Parathyroid adenoma (tissue), 2 donors: ENCODE data around the gene SPOCD1.

Experiments used
- H2AFZ ChIP-seq: fragments of 300-600 bp; sonication (generic); one replicate; pipeline ENCODE4 v1.7.0; 2017; ENCODE audit warnings: antibody characterized with exemption, mild to moderate bottlenecking
- H3K27ac ChIP-seq: fragments of 300-600 bp; sonication (generic); one replicate; pipeline ENCODE4 v1.7.0; 2017
- H3K27me3 ChIP-seq: fragments of 300-600 bp; sonication (generic); one replicate; pipeline ENCODE4 v1.7.0; 2017; ENCODE audit warnings: low read length; ENCODE audit not compliant: control insufficient read depth, insufficient read depth
- H3K36me3 ChIP-seq: fragments of 300-600 bp; sonication (generic); one replicate; pipeline ENCODE4 v1.7.0; 2017; ENCODE audit warnings: low read length; ENCODE audit not compliant: control insufficient read depth, insufficient read depth
- H3K4me1 ChIP-seq: fragments of 300-600 bp; sonication (generic); one replicate; pipeline ENCODE4 v1.7.0; 2017; ENCODE audit warnings: control low read depth
- H3K4me2 ChIP-seq: fragments of 300-600 bp; sonication (generic); one replicate; pipeline ENCODE4 v1.7.0; 2017; ENCODE audit warnings: low read length
- H3K4me3 ChIP-seq: fragments of 300-600 bp; sonication (generic); one replicate; pipeline ENCODE4 v1.7.0; 2017; ENCODE audit warnings: low read depth, low read length
- H3K79me2 ChIP-seq: fragments of 300-600 bp; sonication (generic); one replicate; pipeline ENCODE4 v1.7.0; 2017; ENCODE audit warnings: control low read depth
- H3K9ac ChIP-seq: fragments of 300-600 bp; sonication (generic); one replicate; pipeline ENCODE4 v1.7.0; 2017; ENCODE audit warnings: mild to moderate bottlenecking
- H3K9me3 ChIP-seq: fragments of 300-600 bp; sonication (generic); one replicate; pipeline ENCODE4 v1.7.0; 2017; ENCODE audit warnings: low read length; ENCODE audit not compliant: control insufficient read depth
- TF ChIP-seq, protein P1 (sequence below): fragments of 300-600 bp; sonication (generic); IDR thresholded peaks from one replicate; pipeline ENCODE4 v1.7.0; 2017; ENCODE audit warnings: antibody characterized with exemption, mild to moderate bottlenecking
- donor health status: primary hyperparathyroidism.

Gene SPOCD1

GRCh38 chr1:31859044-31859443 lies 43.2 kb upstream of the SPOCD1 start:
- H3K27me3 ChIP-seq, result no peaks in the 10 kb centered on the region
- no peaks in the 10 kb centered on the region for H3K36me3 ChIP-seq
- no peak overlapping the region for H3K9ac ChIP-seq
- no peak overlapping the region for H2AFZ ChIP-seq
- no peaks in the 10 kb centered on the region for H3K4me1 ChIP-seq
- H3K27ac ChIP-seq, result no peak overlapping the region
- no peak overlapping the region for H3K4me2 ChIP-seq
- H3K79me2 ChIP-seq, result no peaks in the 10 kb centered on the region
- no peaks in the 10 kb centered on the region for H3K9me3 ChIP-seq
- H3K4me3 ChIP-seq, result no peak overlapping the region
- TF ChIP-seq, protein P1, sequence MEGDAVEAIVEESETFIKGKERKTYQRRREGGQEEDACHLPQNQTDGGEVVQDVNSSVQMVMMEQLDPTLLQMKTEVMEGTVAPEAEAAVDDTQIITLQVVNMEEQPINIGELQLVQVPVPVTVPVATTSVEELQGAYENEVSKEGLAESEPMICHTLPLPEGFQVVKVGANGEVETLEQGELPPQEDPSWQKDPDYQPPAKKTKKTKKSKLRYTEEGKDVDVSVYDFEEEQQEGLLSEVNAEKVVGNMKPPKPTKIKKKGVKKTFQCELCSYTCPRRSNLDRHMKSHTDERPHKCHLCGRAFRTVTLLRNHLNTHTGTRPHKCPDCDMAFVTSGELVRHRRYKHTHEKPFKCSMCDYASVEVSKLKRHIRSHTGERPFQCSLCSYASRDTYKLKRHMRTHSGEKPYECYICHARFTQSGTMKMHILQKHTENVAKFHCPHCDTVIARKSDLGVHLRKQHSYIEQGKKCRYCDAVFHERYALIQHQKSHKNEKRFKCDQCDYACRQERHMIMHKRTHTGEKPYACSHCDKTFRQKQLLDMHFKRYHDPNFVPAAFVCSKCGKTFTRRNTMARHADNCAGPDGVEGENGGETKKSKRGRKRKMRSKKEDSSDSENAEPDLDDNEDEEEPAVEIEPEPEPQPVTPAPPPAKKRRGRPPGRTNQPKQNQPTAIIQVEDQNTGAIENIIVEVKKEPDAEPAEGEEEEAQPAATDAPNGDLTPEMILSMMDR, result no peak

GRCh38 chr1:31857863-31858262 lies 42.0 kb upstream of the SPOCD1 start:
- no peaks in the 10 kb centered on the region for H3K4me1 ChIP-seq
- no peaks in the 10 kb centered on the region for H3K9me3 ChIP-seq
- H3K79me2 ChIP-seq, result no peaks in the 10 kb centered on the region
- no peaks in the 10 kb centered on the region for H3K27me3 ChIP-seq
- H2AFZ ChIP-seq, result no peak overlapping the region
- H3K36me3 ChIP-seq, result no peaks in the 10 kb centered on the region
- TF ChIP-seq, protein P1, result no peak
- no peak overlapping the region for H3K9ac ChIP-seq
- H3K27ac ChIP-seq, result no peak overlapping the region
- H3K4me2 ChIP-seq, result no peak overlapping the region
- H3K4me3 ChIP-seq, result no peak overlapping the region

- Histone ChIP-seq H3K9me3 (no peaks in the 10 kb centered on the region), H3K9ac (no peak overlapping the region), H2AFZ (no peak overlapping the region), H3K79me2 (no peaks in the 10 kb centered on the region), H3K4me3 (no peak overlapping the region), H3K4me1 (no peaks in the 10 kb centered on the region), H3K27ac (no peak overlapping the region), H3K4me2 (no peak overlapping the region), H3K27me3 (no peaks in the 10 kb centered on the region), H3K36me3 (no peaks in the 10 kb centered on the region)
- TF ChIP-seq, protein P1, result no peak
Observed at GRCh38 chr1:31856140-31856539, 40.3 kb upstream of the SPOCD1 start.

- Histone ChIP-seq H3K27ac (no peak overlapping the region), H3K4me2 (no peak overlapping the region), H3K4me3 (no peak overlapping the region), H3K9ac (no peak overlapping the region), H3K4me1 (no peaks in the 10 kb centered on the region), H2AFZ (no peak overlapping the region), H3K27me3 (no peaks in the 10 kb centered on the region), H3K79me2 (no peaks in the 10 kb centered on the region), H3K9me3 (no peaks in the 10 kb centered on the region), H3K36me3 (no peaks in the 10 kb centered on the region)
- TF ChIP-seq, protein P1, result no peak
Observed at GRCh38 chr1:31855038-31855845, 39.4 kb upstream of the SPOCD1 start.

GRCh38 chr1:31849653-31850052 lies 33.8 kb upstream of the SPOCD1 start:
- Histone ChIP-seq H3K4me3 (no peak overlapping the region), H3K4me1 (no peaks in the 10 kb centered on the region), H3K27ac (no peak overlapping the region), H3K9ac (no peak overlapping the region), H3K9me3 (no peaks in the 10 kb centered on the region), H3K36me3 (no peaks in the 10 kb centered on the region), H2AFZ (no peak overlapping the region), H3K4me2 (no peak overlapping the region), H3K79me2 (no peaks in the 10 kb centered on the region), H3K27me3 (no peaks in the 10 kb centered on the region)
- TF ChIP-seq, protein P1, result no peak
